Neural cell (in vitro differentiated cells): ENCODE data around the gene STYXL1.

Experiments used
- CTCF ChIP-seq: fragments of 450-650 bp; IDR thresholded peaks from 2 replicates; pipeline ENCODE4 v1.5.1; 2014; ENCODE audit warnings: antibody characterized with exemption, mild to moderate bottlenecking, moderate library complexity; ENCODE audit not compliant: poor library complexity, severe bottlenecking
- EP300 ChIP-seq: fragments of 450-650 bp; conservative IDR thresholded peaks from 2 replicates; pipeline ENCODE4 v1.6.1; 2014; ENCODE audit warnings: antibody characterized with exemption, mild to moderate bottlenecking, moderate library complexity; ENCODE audit not compliant: poor library complexity, severe bottlenecking
- TAF1 ChIP-seq: IDR thresholded peaks from 2 replicates; pipeline ENCODE4 v1.6.1; 2012; ENCODE audit warnings: low read depth

- TF ChIP-seq CTCF: no peak
- TF ChIP-seq EP300: no peak
- TF ChIP-seq TAF1: no peak
Measured at GRCh38 chr7:75953431-75953830, 94.4 kb downstream of the STYXL1 start.
